Measurements from ENCODE around the gene SEC22C.

GRCh38 chr3:42581709-42582473 lies at the start of gene SEC22C:
- TF ChIP-seq CTCF (IDR thresholded peaks at IDR 0.05) (peak in 5 of 6 experiments; percentile 2 to 39 (median 26)), POLR2A (IDR thresholded peaks at IDR 0.05) (peak; percentile 57 to 82)
